ENCODE data around the gene COL4A6.
A peak's percentile ranks its signal among the peaks of the same experiment; 100 is the strongest.

The COL4A6 gene

DNA sequence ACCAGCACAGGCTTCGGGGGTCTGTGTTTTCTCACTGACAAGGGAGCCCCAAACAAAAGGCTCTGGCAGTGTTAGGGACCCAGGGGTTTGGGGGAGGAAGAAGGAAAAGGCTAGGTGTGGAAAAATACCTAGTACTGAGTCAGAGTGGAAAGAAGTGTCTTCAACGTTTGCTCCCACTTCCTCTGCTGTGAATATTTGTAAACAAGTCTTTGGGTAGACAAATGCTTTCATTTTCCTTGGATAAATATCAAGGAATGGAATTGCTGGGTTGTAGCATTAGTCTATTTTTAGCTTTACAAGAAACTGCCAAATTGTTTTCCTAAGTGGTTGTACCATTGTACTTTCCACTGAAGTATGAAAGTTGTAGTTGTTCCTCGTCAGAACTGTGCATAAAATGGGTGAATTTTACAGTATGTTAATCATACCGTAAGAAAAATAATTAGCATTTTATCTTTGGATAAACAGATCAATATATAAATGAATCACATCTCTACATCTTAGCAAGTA lies 18.8 kb upstream of the COL4A6 start:
- TF ChIP-seq, protein P1, sequence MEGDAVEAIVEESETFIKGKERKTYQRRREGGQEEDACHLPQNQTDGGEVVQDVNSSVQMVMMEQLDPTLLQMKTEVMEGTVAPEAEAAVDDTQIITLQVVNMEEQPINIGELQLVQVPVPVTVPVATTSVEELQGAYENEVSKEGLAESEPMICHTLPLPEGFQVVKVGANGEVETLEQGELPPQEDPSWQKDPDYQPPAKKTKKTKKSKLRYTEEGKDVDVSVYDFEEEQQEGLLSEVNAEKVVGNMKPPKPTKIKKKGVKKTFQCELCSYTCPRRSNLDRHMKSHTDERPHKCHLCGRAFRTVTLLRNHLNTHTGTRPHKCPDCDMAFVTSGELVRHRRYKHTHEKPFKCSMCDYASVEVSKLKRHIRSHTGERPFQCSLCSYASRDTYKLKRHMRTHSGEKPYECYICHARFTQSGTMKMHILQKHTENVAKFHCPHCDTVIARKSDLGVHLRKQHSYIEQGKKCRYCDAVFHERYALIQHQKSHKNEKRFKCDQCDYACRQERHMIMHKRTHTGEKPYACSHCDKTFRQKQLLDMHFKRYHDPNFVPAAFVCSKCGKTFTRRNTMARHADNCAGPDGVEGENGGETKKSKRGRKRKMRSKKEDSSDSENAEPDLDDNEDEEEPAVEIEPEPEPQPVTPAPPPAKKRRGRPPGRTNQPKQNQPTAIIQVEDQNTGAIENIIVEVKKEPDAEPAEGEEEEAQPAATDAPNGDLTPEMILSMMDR (IDR thresholded peaks at IDR 0.05; ENCODE audit: control insufficient read depth, insufficient read depth, low read depth, low read length, missing control alignments) = no peak
- DNase-seq (ENCODE audit: low read depth) = no peak
- no peak overlapping the region for H3K4me3 ChIP-seq (ENCODE audit: control insufficient read depth, low read depth, low read length)

DNA sequence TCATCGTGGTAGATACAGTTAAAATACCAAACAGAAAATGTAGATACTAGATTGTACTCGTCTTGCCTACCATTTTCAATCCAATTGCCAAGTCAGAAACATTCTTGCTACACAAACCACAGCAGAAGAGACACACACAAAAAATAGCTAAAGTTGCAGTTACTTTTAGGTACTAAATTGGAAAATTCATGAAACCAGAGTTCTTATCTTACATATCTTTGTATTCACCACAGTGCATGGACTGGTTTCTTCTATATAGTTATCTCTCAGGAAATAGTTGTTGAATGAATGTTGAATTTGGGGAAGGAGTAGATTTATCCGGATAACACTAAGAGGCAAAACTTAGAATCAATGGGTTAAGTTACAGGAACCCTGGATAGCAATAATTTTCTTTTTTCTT lies 15.6 kb upstream of the COL4A6 start:
- TF ChIP-seq, protein P1 (IDR thresholded peaks at IDR 0.05; ENCODE audit: control insufficient read depth, insufficient read depth, low read depth, low read length, missing control alignments) = no peak
- no peak overlapping the region for H3K4me3 ChIP-seq (ENCODE audit: control insufficient read depth, low read depth, low read length)
- no peak for DNase-seq (ENCODE audit: low read depth)

DNA sequence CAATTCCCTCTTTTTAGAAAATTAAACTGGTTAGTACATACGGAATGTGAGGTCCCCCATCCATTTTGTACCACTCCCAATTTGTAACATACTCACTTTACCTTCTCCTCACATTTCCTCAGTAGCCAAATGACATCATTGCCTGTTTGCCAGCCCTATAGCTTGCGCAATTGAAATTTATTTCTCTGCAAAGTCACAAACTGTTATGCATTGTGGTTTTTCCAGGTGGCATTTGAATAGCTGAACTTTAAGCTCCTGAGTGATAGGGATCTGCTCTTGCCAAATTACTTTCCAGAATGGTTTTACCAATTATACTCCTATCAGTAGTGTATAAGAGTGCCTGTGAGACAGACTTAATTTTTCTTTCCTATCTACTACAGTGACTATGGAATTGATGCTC lies 9.1 kb upstream of the COL4A6 start:
- H3K4me3 ChIP-seq (ENCODE audit: control insufficient read depth, low read depth, low read length) = no peak overlapping the region
- no peak for DNase-seq (ENCODE audit: low read depth)
- TF ChIP-seq, protein P1 (IDR thresholded peaks at IDR 0.05; ENCODE audit: control insufficient read depth, insufficient read depth, low read depth, low read length, missing control alignments) = no peak

DNA sequence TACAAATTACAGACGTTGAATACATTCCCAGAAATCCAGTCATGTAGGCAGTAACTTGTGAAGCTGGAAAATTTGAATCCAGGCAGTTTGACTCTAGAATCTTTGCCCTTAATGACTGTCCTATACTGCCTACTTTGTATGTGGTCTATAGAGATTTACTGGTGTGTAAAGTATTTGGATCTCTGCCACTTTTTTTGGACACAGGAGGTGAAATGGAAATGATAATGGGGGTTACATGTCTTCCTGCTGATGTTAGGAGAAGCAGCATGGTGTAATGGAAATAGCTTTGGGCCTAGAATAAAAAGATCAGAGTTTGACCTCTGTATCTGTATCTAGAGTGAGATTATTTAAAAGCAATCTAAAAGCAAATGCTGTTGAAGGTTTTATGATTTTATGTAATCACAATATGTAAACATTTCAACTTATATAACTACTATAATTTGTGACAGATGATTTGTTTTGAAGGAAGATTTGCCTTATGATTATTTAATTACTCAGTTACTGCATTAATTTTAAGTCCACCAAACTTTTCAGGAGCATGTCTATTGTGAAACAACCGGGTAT lies 4.8 kb upstream of the COL4A6 start:
- TF ChIP-seq, protein P1 (IDR thresholded peaks at IDR 0.05; ENCODE audit: control insufficient read depth, insufficient read depth, low read depth, low read length, missing control alignments) = no peak
- no peak for DNase-seq (ENCODE audit: low read depth)
- no peak overlapping the region for H3K4me3 ChIP-seq (ENCODE audit: control insufficient read depth, low read depth, low read length)

DNA sequence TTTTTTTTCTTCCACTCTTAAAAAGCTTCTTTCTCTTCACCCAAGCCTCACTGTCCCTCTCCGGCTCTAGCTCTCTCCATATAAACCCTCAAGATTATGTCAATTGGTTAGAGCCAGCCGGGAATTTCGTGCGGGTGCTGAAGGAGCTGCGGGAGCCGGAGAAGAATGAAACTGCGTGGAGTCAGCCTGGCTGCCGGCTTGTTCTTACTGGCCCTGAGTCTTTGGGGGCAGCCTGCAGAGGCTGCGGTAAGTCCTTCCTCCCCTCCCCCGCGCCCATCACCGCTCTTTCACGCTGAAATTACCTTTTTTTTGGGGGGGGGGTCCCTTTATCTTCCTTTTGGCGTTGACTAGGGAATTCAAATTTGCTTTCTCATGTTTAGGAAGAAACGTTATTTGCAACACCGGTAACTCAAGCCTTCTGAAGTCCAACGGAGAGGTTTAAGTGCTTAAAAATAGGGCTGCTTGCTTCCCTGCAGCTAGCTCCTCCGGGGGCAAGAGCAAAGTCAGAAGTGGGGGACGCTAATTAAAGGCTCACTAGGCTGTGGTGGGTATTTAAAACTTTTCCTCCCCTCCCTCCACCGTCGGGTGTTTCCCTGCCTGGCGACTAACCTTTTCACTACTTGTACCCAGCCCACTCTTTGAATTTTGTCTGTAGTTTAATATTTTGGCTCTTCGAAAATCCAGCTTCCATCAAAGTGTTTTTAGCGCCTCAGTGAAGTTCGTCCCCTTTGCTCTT lies 1.9 kb upstream of the COL4A6 start:
- peak overlapping the region; percentile 22 for H3K4me3 ChIP-seq (ENCODE audit: control insufficient read depth, low read depth, low read length)
- no peak for DNase-seq (ENCODE audit: low read depth)
- TF ChIP-seq, protein P1 (IDR thresholded peaks at IDR 0.05; ENCODE audit: control insufficient read depth, insufficient read depth, low read depth, low read length, missing control alignments) = no peak

DNA sequence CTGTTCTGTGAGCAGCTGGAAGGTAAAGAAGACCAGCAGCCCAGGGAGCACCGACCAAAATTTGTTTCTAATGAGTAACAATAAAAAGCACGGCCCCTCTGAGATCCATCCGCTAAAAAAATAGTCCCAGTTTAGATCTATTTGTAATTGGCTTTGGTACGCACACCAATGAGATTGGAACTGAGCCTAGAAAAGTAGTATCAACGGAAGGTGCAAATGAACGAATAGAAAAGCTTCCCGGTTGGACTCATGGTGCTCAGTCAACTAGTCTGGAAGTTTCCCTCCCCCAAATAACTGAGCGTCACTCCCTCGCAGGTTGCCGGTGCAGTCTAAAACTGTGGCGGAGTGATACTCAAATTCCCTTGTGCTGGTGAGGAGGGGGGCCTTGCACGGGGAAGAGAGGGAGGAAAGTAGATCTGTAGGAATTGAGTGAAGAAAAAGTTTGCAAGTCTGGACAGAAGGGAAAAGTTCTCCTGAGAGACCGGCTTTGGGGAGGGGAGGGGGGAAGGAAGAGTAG lies 1.3 kb upstream of the COL4A6 start, which contains the start of gene COL4A5:
TSS of gene COL4A5 (plus strand) at position 413 of the 517 bp plus-strand sequence. CDS start 288 bp downstream, outside the sequence.
- TF ChIP-seq, protein P1 (IDR thresholded peaks at IDR 0.05; ENCODE audit: control insufficient read depth, insufficient read depth, low read depth, low read length, missing control alignments) = no peak
- no peak for DNase-seq (ENCODE audit: low read depth)
- H3K4me3 ChIP-seq (ENCODE audit: control insufficient read depth, low read depth, low read length) = peak within 1 kb of the TSS; percentile 22
